NT2/D1 (cell line): ENCODE measurements around the gene REXO1.

Experiments
- SUZ12 ChIP-seq: IDR thresholded peaks from 2 replicates; pipeline ENCODE4 v1.6.1; 2011; ENCODE audit not compliant: insufficient read length, insufficient read depth; ENCODE audit errors: extremely low read depth
- YY1 ChIP-seq: IDR thresholded peaks from 2 replicates; pipeline ENCODE4 v1.6.1; 2011; ENCODE audit not compliant: insufficient read length, insufficient read depth
- ZNF274 ChIP-seq: IDR thresholded peaks from 2 replicates; pipeline ENCODE4 v1.6.1; 2011; ENCODE audit warnings: mild to moderate bottlenecking, low read depth, low read length

DNA sequence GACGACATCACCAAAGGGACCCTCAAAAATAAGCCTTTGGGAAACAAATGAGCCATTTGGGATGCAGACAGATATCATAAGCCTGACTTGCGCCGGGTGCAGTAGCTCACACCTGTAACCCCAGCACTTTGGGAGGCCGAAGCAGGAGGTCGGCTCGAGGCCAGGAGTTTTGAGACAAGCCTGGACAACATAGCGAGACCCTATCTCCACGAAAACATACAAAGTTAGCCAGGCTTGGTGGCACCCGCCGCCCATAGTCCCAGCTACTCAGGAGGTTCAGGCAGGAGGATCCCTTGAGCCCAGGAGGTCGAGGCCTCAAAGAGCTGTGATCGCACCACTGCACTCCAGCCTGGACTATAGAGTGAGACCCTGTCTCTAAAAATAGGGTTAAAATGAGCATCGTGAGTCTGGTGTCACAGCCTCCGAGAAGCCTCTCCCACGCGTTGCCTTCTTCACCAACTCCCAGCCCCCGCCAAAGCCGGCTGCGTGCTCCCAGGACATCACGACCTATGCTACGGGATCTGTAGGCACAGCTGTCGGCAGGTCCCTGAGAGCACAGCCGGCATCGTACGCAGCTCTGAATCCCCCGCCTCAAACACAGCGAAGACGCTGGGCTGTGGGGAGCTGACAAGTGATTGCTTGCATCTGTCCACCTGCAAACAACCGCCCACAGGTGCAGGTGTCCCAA, 1.6 kb downstream of the REXO1 start:
- TF ChIP-seq SUZ12 (no peak), ZNF274 (no peak), YY1 (no peak)
